HL-60 (cell line): ENCODE results near the gene KRT31.
"Not testable (repeated sequence)": the region's sequence is repeated elsewhere in the genome, so short reads cannot be mapped to it uniquely, and the experiment has no call there.

Experiments used
- DNase-seq, 2 experiments: peaks; one replicate each; pipeline ENCODE4 v3.0.0-alpha.2; 2010 to 2020; ENCODE audit warnings: low read depth in 1 of 2, low spot score in 1 of 2
- H3K27ac ChIP-seq: fragments of 250-450 bp; sonication (Bioruptor Pico); replicated peaks from 2 replicates; pipeline ENCODE4 v1.5.1; 2020; ENCODE audit warnings: mild to moderate bottlenecking, moderate library complexity
- H3K27me3 ChIP-seq: fragments of 250-450 bp; sonication (Bioruptor Pico); 2 replicates; pipeline ENCODE4 v1.5.1; 2021; ENCODE audit warnings: mild to moderate bottlenecking, moderate library complexity; ENCODE audit not compliant: insufficient read depth, poor library complexity, severe bottlenecking
- H3K4me3 ChIP-seq: replicated peaks from 2 replicates; pipeline ENCODE4 v1.5.1; 2011; ENCODE audit warnings: mild to moderate bottlenecking, control low read depth, low read length; ENCODE audit not compliant: insufficient read depth
- CTCF ChIP-seq: IDR thresholded peaks from one replicate; pipeline ENCODE4 v1.5.1; 2011; ENCODE audit warnings: low read length, control low read depth, inconsistent platforms; ENCODE audit not compliant: insufficient read depth
- GABPA ChIP-seq: IDR thresholded peaks from 2 replicates; pipeline ENCODE4 v1.6.1; 2012; ENCODE audit warnings: low read depth
- POLR2AphosphoS5 ChIP-seq: IDR thresholded peaks from 2 replicates; pipeline ENCODE4 v1.6.1; 2012; ENCODE audit warnings: low read depth
- REST ChIP-seq: IDR thresholded peaks from 2 replicates; pipeline ENCODE4 v1.6.1; 2012; ENCODE audit warnings: low read depth; ENCODE audit not compliant: insufficient replicate concordance
- SPI1 ChIP-seq: IDR thresholded peaks from 2 replicates; pipeline ENCODE4 v1.6.1; 2012; ENCODE audit warnings: low read depth, mild to moderate bottlenecking, borderline replicate concordance

KRT31 gene

GRCh38 chr17:41386227-41386626, 11.2 kb downstream of the KRT31 start:
- DNase-seq, result no peak
- Histone ChIP-seq H3K4me3 (no peak overlapping the region), H3K27me3 (no peaks in the 10 kb centered on the region), H3K27ac (no peak overlapping the region)
- TF ChIP-seq GABPA, result no peak
- TF ChIP-seq REST, result no peak
- TF ChIP-seq SPI1, result no peak
- no peak for TF ChIP-seq POLR2AphosphoS5
- no peak for TF ChIP-seq CTCF

GRCh38 chr17:41383690-41384089, 13.7 kb downstream of the KRT31 start:
- no peak for DNase-seq
- TF ChIP-seq CTCF (no peak), REST (no peak), SPI1 (no peak), GABPA (no peak), POLR2AphosphoS5 (no peak)
- Histone ChIP-seq H3K27ac (no peak overlapping the region), H3K4me3 (no peak overlapping the region), H3K27me3 (no peaks in the 10 kb centered on the region)

- Histone ChIP-seq H3K27ac (no peak overlapping the region), H3K27me3 (no peaks in the 10 kb centered on the region), H3K4me3 (no peak overlapping the region)
- DNase-seq, result no peak
- TF ChIP-seq SPI1 (no peak), REST (no peak), CTCF (no peak), POLR2AphosphoS5 (no peak), GABPA (no peak)
Observed at GRCh38 chr17:41382394-41382793, 15.0 kb downstream of the KRT31 start.

GRCh38 chr17:41381943-41382342, 15.5 kb downstream of the KRT31 start, which contains the start of gene KRT34:
KRT34 (minus strand) TSS chr17:41382306; CDS start chr17:41382246, 60 bp downstream.
- H3K27me3 ChIP-seq, H3K4me3 ChIP-seq, H3K27ac ChIP-seq, DNase-seq: not testable (repeated sequence)

- not testable (repeated sequence) for H3K27ac ChIP-seq, DNase-seq, H3K4me3 ChIP-seq, H3K27me3 ChIP-seq
Observed at GRCh38 chr17:41380091-41380490, 17.3 kb downstream of the KRT31 start.
